Measurements from ENCODE around the gene RAPGEF4.

RAPGEF4 gene

DNA sequence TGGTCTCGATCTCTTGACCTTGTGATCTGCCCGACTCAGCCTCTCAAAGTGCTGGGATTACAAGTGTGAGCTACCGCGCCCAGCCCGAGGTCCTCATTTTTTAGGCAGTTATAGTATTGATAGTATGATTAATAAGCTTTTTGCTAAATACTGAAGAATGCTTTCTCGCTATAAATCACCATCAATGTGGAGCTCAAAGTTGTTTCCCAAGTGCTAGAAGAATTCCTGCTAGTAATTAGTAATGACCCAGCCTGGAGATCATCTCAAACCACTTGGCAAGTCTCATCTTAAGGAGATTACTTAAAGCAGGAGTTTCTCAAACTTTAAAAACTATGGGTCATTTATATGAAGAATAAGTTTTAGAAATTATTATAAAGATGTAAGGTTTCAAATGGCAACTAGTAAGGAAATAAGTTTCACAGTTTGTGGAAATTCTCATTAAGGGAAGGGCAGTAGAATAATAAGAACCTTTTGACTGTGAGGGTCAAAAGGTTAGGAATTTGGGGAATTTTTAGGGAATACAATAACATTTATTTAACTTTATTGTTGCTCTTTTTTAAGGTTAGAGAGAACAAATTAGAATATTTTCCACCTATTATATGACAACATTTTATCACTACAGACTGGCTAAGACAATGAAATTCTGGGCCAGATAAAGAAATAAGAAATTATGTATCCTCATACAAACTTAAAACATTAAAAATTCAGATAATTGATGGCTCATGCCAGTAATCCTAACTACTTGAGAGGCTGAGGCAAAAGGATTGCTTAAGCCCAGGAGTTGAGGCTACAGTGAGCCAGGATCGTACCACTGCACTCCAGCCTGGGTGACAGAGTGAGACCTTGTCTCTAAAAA lies 191.4 kb downstream of the RAPGEF4 start:
- Histone ChIP-seq H3K9me3 (ENCODE audit: control insufficient read depth, low read length) (no peaks in the 10 kb centered on the region), H3K27me3 (replicated peaks; ENCODE audit: control insufficient read depth, insufficient read depth, low read length, poor library complexity, severe bottlenecking) (no peaks in the 10 kb centered on the region), H3K27ac (ENCODE audit: insufficient read depth, low read length, poor library complexity, severe bottlenecking) (no peak overlapping the region), H3K4me1 (ENCODE audit: control insufficient read depth, insufficient read depth, low read length, poor library complexity, severe bottlenecking) (peaks cover 4% of the 10 kb centered on the region), H3K36me3 (ENCODE audit: control insufficient read depth, insufficient read depth, low read length) (no peaks in the 10 kb centered on the region), H3K4me3 (ENCODE audit: insufficient read depth, low read depth, low read length, poor library complexity, severe bottlenecking) (no peak overlapping the region)
- no peak for DNase-seq

DNA sequence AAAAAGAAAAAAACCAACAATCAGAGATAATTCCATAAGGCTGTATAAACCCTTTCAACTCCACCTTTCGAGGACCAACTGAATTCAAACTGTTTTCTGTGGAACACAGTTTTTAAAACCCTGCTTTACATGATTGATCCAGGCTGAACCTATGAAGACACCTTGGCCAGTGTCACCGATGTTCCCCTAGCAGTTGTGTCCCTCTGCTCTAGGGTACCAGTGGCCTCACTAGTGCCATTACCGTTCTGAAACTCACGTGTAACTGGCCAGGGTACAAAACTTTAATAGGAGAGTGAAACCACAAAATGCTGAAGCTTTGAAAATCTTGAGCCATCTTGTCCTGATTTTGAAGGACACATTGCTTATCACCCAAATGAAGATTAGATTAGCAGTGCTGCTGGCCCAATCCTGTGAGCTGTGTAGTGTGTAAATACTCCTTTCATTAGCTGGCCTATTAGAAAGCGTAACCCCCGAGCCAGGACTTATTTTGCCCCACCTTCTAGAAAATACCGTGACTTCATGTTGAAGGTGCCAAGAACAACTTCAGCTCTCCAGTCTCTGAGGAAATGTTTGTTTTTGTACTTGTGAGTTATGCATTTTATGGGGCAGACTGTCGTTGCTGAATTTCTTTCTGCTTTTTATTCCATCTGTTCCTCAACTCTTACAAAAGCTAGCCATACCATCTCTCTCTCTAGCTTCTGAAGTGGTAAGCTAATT lies 192.2 kb downstream of the RAPGEF4 start:
- no peak overlapping the region for H3K4me3 ChIP-seq (ENCODE audit: insufficient read depth, low read depth, low read length, poor library complexity, severe bottlenecking)
- no peak for DNase-seq
- no peaks in the 10 kb centered on the region for H3K27me3 ChIP-seq (replicated peaks; ENCODE audit: control insufficient read depth, insufficient read depth, low read length, poor library complexity, severe bottlenecking)
- peaks cover 4% of the 10 kb centered on the region for H3K4me1 ChIP-seq (ENCODE audit: control insufficient read depth, insufficient read depth, low read length, poor library complexity, severe bottlenecking)
- H3K36me3 ChIP-seq (ENCODE audit: control insufficient read depth, insufficient read depth, low read length): no peaks in the 10 kb centered on the region
- no peak overlapping the region for H3K27ac ChIP-seq (ENCODE audit: insufficient read depth, low read length, poor library complexity, severe bottlenecking)
- H3K9me3 ChIP-seq (ENCODE audit: control insufficient read depth, low read length): no peaks in the 10 kb centered on the region

DNA sequence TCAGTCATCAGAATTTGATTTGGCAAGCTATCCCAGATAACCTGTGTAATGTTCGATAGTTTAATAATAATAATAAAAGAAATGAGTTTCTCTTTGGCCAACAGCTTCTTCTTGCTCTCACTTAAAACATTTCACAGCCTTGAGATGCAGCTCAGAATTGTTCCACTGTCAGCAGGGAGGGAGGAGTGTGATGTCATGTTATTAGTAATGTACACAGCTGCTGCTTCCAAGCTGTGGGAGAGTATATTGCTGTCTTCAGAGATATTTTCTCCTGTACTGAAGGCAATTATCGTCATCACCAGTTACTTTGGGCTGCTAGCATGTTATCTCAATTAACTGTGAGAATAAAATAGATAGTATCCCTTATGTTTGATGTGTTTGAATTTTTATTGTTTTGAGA lies 193.1 kb downstream of the RAPGEF4 start:
- H3K27ac ChIP-seq (ENCODE audit: insufficient read depth, low read length, poor library complexity, severe bottlenecking): no peak overlapping the region
- DNase-seq: no peak
- no peaks in the 10 kb centered on the region for H3K36me3 ChIP-seq (ENCODE audit: control insufficient read depth, insufficient read depth, low read length)
- H3K9me3 ChIP-seq (ENCODE audit: control insufficient read depth, low read length): no peaks in the 10 kb centered on the region
- no peaks in the 10 kb centered on the region for H3K27me3 ChIP-seq (replicated peaks; ENCODE audit: control insufficient read depth, insufficient read depth, low read length, poor library complexity, severe bottlenecking)
- peaks cover 4% of the 10 kb centered on the region for H3K4me1 ChIP-seq (ENCODE audit: control insufficient read depth, insufficient read depth, low read length, poor library complexity, severe bottlenecking)
- no peak overlapping the region for H3K4me3 ChIP-seq (ENCODE audit: insufficient read depth, low read depth, low read length, poor library complexity, severe bottlenecking)

DNA sequence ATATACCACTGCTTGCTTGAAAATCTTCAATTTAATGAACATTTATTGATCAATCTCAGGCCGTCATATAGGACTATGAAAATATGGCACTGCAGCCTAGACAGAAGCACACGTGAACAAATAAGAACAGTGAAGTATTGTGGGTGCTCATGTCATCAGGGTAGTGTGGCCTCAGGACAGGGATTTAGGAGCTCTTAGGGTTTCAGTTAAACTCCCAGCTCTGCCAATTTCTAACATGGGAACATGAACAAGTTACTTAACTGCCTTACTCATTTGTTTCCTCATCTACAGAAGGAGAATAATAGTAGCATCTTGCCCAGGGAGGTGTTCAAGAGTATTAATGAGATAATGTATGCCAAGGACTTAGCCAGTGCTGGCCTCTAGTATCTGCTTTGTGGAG lies 194.0 kb downstream of the RAPGEF4 start:
- Histone ChIP-seq H3K9me3 (ENCODE audit: control insufficient read depth, low read length) (no peaks in the 10 kb centered on the region), H3K4me3 (ENCODE audit: insufficient read depth, low read depth, low read length, poor library complexity, severe bottlenecking) (no peak overlapping the region), H3K4me1 (ENCODE audit: control insufficient read depth, insufficient read depth, low read length, poor library complexity, severe bottlenecking) (peaks cover 4% of the 10 kb centered on the region), H3K27ac (ENCODE audit: insufficient read depth, low read length, poor library complexity, severe bottlenecking) (no peak overlapping the region), H3K36me3 (ENCODE audit: control insufficient read depth, insufficient read depth, low read length) (no peaks in the 10 kb centered on the region), H3K27me3 (replicated peaks; ENCODE audit: control insufficient read depth, insufficient read depth, low read length, poor library complexity, severe bottlenecking) (no peaks in the 10 kb centered on the region)
- no peak for DNase-seq

DNA sequence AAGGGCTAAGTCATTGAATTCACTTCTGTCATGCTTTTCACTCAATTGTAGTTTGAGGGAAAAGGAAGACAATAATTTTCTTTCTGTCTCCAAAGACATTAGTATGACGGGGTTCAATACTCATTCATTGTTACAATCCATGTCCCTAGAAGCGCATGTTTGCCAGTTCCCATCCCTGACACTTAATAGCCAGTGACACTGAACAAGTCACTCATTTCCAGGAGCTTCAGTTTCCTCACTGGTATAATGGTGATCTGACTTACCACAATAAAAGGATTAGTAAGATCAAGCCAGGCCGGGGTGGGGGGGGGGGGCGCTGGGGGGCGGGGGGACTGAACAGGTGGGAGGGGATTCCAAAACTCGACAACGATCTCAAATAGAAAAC lies 195.2 kb downstream of the RAPGEF4 start:
- no peaks in the 10 kb centered on the region for H3K36me3 ChIP-seq (ENCODE audit: control insufficient read depth, insufficient read depth, low read length)
- H3K4me1 ChIP-seq (ENCODE audit: control insufficient read depth, insufficient read depth, low read length, poor library complexity, severe bottlenecking): peaks cover 4% of the 10 kb centered on the region
- no peak overlapping the region for H3K27ac ChIP-seq (ENCODE audit: insufficient read depth, low read length, poor library complexity, severe bottlenecking)
- no peaks in the 10 kb centered on the region for H3K9me3 ChIP-seq (ENCODE audit: control insufficient read depth, low read length)
- DNase-seq: no peak
- H3K4me3 ChIP-seq (ENCODE audit: insufficient read depth, low read depth, low read length, poor library complexity, severe bottlenecking): no peak overlapping the region
- no peaks in the 10 kb centered on the region for H3K27me3 ChIP-seq (replicated peaks; ENCODE audit: control insufficient read depth, insufficient read depth, low read length, poor library complexity, severe bottlenecking)

DNA sequence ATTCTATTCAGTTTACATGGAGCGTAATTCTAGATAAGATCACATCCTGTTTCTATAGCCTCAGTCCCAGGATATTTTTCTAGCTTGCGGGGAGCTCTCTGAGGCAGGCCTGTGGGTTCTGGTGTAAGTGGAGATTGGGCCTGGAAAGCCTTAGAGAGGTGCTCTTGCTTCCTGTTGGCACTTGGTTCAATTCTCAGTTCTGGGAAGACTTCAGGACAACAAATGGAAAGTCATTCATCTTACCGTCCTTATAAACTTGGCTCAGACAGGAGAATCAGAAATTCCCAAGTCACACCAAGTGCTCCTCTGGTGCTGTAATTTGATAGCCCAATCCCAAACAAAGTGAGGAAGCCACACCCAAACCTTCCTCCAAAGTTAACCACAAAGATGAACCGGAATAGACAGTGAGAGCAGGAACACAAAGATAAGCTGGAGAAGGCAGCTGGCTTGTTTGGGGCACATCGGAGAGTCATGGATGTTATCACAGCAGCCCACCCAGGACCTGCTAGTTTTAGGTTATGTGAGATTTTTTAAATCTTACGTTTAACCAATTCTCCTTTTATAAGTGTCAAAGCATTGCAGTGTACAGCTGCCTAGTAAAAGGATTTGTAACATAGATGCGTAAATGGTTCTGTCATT lies 195.7 kb downstream of the RAPGEF4 start:
- H3K36me3 ChIP-seq (ENCODE audit: control insufficient read depth, insufficient read depth, low read length): no peaks in the 10 kb centered on the region
- H3K27ac ChIP-seq (ENCODE audit: insufficient read depth, low read length, poor library complexity, severe bottlenecking): no peak overlapping the region
- no peak overlapping the region for H3K4me3 ChIP-seq (ENCODE audit: insufficient read depth, low read depth, low read length, poor library complexity, severe bottlenecking)
- H3K4me1 ChIP-seq (ENCODE audit: control insufficient read depth, insufficient read depth, low read length, poor library complexity, severe bottlenecking): peaks cover 4% of the 10 kb centered on the region
- no peak for DNase-seq
- no peaks in the 10 kb centered on the region for H3K27me3 ChIP-seq (replicated peaks; ENCODE audit: control insufficient read depth, insufficient read depth, low read length, poor library complexity, severe bottlenecking)
- H3K9me3 ChIP-seq (ENCODE audit: control insufficient read depth, low read length): no peaks in the 10 kb centered on the region

DNA sequence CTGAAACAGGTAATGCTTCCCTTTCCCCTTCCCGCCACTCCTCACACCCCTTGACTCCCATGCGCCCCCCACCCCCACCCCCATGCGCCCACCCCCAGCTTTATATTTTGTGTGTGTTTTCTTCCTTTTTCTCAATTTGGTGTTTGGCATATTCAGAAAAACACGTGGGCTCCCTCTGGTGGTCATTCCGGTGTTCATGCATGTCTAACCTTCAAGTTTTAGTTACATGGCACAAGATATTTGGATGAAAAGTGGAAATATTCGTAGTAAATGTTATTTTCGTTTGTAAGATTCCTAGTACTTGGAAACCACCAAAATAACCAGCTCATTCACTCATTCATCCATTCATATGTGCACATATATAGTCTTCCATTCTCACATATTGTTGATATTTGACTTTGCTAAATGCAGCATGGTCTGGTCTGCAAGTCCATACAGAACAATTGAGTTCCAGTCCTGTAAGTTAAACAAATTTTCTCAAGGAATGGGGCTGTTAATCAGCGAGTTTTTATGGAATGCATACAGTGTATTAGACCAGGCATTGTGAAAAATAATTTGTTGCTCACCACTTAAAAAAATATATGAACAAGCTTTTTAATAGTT lies 196.4 kb downstream of the RAPGEF4 start:
- no peaks in the 10 kb centered on the region for H3K36me3 ChIP-seq (ENCODE audit: control insufficient read depth, insufficient read depth, low read length)
- no peaks in the 10 kb centered on the region for H3K27me3 ChIP-seq (replicated peaks; ENCODE audit: control insufficient read depth, insufficient read depth, low read length, poor library complexity, severe bottlenecking)
- no peaks in the 10 kb centered on the region for H3K9me3 ChIP-seq (ENCODE audit: control insufficient read depth, low read length)
- peak in 2 of 3 donors; percentile 1 to 26 for DNase-seq
- no peak overlapping the region for H3K27ac ChIP-seq (ENCODE audit: insufficient read depth, low read length, poor library complexity, severe bottlenecking)
- peaks cover 4% of the 10 kb centered on the region for H3K4me1 ChIP-seq (ENCODE audit: control insufficient read depth, insufficient read depth, low read length, poor library complexity, severe bottlenecking)
- no peak overlapping the region for H3K4me3 ChIP-seq (ENCODE audit: insufficient read depth, low read depth, low read length, poor library complexity, severe bottlenecking)

DNA sequence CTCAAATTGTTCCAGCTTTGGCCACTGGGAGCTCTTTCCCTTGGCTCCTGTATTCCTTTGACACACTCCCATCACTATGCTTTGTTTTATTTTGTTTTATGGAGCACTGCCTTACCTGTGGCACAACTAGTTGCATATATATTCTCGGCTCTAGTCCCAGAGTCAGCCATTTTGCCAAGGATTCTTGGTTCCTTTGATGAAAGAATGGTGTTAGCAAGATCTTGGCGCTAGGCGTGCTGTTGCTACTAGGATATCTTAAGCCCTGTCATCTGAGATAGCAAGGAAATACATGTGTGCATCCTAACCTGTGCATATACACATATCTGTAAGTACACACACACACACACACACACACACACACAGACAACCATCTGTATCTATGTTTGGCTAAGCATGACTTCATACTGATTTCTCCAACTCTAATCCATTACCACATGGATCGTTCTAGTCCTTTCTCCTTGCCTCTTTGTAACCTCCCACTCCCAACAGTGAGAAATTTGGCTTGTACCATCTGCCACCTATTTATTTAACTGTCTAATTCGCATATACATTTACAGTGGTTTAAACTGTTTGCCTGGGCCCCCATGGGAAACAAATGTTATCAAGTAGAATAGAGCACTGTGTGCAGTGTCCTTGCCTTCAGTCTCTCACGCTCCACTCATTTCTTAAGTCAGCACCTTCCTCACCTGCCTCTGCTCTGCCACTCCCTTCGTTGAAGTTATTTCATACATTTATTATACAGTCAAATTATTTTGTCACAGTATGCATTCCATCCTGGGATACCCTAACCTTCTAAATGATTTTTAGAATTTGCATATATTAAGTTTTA lies 202.5 kb downstream of the RAPGEF4 start:
- H3K27me3 ChIP-seq (replicated peaks; ENCODE audit: control insufficient read depth, insufficient read depth, low read length, poor library complexity, severe bottlenecking): no peaks in the 10 kb centered on the region
- H3K4me3 ChIP-seq (ENCODE audit: insufficient read depth, low read depth, low read length, poor library complexity, severe bottlenecking): no peak overlapping the region
- no peak for DNase-seq
- no peaks in the 10 kb centered on the region for H3K36me3 ChIP-seq (ENCODE audit: control insufficient read depth, insufficient read depth, low read length)
- no peak overlapping the region for H3K27ac ChIP-seq (ENCODE audit: insufficient read depth, low read length, poor library complexity, severe bottlenecking)
- H3K9me3 ChIP-seq (ENCODE audit: control insufficient read depth, low read length): peaks cover 4% of the 10 kb centered on the region
- H3K4me1 ChIP-seq (ENCODE audit: control insufficient read depth, insufficient read depth, low read length, poor library complexity, severe bottlenecking): no peaks in the 10 kb centered on the region

DNA sequence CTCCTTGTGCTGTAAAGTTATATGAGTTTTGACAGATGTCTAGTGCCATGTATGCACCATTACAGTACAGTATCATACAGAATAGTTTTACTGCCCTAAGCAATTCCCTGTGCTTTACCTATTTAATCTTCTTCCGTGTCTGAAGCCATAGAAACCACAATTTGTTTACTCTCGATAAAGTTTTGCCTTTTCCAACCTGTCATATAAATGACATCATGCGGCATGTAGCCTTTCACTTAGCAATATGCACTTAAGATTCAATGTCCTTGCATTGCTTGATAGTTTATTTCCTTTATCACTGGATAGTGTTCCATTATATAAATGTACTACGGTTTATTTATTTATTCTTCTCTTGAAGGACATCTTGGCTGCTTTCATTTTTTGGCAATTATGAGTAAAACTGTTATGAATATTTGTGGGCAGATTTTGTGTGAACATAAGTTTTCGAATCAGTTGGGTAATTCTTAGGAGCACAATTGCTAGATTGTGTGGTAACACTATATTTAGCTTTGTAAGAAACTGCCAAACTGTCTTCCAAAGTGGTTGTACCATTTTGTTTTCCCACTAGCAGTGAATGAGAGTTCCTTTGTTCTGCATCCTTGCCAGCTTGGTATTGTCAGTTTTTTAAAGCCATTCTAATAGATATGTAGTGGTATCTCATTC lies 203.2 kb downstream of the RAPGEF4 start:
- peaks cover 4% of the 10 kb centered on the region for H3K9me3 ChIP-seq (ENCODE audit: control insufficient read depth, low read length)
- H3K4me1 ChIP-seq (ENCODE audit: control insufficient read depth, insufficient read depth, low read length, poor library complexity, severe bottlenecking): no peaks in the 10 kb centered on the region
- no peaks in the 10 kb centered on the region for H3K27me3 ChIP-seq (replicated peaks; ENCODE audit: control insufficient read depth, insufficient read depth, low read length, poor library complexity, severe bottlenecking)
- H3K27ac ChIP-seq (ENCODE audit: insufficient read depth, low read length, poor library complexity, severe bottlenecking): no peak overlapping the region
- DNase-seq: no peak
- no peaks in the 10 kb centered on the region for H3K36me3 ChIP-seq (ENCODE audit: control insufficient read depth, insufficient read depth, low read length)
- H3K4me3 ChIP-seq (ENCODE audit: insufficient read depth, low read depth, low read length, poor library complexity, severe bottlenecking): no peak overlapping the region

Data from effector memory CD4-positive, alpha-beta T cell (primary cell).